GM18526 (cell line): ENCODE results near the gene MNT.

Source experiments
- POLR2A ChIP-seq: IDR thresholded peaks from 3 replicates; pipeline ENCODE4 v1.6.1; 2011; ENCODE audit not compliant: insufficient read length; ENCODE audit errors: extremely low read depth

MNT gene

DNA sequence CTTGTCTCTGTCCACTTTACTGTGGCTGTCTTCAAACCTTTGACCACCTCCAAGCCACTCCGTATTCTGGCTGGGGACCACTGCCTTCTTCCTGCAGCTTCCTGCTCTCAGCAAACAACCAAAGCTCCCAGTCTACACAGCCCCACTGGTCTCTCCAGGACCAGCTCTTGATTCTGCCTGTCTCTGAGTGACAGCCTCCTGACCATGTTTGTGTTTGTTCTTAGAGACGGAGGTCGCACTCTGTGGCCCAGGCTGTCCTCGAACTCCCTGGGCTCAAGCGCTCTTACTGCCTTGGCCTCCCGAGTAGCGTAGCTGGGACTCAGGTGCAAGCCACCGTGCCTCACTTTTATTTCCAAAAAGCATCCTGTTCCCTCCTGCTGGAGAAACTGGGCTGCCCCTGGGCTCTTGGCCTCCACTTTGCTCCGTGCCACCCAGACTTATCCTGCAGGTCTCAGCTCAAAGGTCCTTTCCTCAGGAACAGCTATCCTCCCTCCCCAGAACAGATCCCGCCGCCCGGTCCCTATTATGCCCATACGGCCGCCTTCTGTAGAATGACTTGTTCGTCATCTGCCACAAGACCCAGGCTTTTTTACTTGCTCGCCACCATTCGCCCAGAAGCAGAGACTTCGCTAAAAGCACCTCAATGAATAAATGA lies 9.1 kb downstream of the MNT start:
- TF ChIP-seq POLR2A = no peak

DNA sequence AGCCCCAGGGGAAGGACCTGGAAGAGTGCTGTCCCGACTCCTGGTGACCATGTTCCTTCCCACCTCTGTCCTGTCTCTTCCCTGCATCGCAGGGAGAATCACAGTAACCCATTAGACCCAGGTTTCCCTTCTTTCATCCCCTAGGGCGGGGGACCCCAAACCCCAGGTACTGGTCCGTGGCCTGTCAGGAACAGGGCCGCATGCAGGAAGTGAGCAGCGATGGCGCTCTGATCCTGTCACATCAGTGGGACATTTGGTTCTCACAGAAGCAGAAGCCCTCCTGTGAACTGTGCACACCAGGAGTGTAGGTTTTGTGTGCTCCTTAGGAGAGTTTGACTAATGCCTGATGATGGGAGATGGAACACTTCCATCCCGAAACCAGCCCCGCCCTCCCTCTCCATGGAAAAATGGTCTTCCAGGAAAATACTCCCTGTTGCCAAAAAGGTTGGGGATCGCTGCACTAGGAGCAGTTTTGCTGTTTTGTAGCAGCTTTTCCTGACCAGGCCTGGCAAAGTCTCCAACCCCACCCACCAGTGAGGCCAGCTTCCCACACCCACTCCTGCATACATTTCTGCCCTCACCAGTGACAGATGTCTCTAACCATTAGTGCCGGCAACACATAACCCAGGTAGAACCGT lies 10.5 kb downstream of the MNT start:
- no peak for TF ChIP-seq POLR2A

DNA sequence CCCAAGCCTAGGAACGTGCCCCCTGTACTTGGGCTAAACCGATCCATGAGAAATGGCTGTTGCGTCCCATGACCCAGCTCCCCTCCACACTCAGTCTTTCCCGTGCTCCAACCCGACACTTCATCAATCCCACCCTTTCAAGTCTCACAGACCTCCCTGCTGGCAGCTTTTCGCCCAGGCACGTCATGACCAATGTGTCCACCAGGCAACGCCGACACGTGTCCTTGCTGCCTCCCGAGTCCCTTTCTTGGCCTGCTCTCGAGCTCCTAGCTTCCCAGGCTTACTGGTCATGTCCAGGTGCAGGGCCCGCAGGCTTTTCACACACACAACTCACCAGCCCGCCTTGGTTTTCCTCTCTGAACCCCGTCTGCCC lies 12.2 kb downstream of the MNT start:
- no peak for TF ChIP-seq POLR2A

DNA sequence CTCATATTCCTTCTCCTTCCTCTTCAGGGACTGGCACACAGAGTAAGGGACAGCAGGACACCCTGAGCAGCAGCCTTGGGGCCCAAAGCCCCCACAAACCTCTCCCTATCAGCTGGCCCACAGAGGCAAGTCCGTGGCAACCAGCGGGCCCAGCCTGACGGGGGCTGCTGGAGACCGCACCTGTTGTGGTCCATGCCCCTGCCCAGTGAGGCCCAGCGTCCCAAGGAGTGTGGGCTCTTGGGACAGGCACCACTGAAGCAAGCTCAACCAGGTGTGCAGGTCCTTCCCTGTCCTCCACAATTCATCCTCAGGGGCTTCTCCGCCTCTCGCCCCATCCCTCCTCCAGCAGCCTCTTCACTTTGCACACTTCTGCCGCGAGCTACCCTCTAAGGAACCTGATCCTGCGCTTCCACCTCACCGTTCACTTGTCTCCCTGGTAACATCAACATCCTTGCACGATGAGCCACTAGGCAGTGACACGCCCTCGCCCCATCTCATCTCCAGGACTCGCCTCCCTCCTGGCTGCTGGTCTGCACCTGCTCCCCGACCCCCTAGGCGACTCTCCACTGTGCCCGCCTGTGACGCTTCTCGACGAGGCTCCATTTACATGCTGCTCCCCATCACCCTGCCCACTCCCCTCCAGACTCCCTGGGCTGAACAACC lies 12.7 kb downstream of the MNT start:
- TF ChIP-seq POLR2A = no peak

DNA sequence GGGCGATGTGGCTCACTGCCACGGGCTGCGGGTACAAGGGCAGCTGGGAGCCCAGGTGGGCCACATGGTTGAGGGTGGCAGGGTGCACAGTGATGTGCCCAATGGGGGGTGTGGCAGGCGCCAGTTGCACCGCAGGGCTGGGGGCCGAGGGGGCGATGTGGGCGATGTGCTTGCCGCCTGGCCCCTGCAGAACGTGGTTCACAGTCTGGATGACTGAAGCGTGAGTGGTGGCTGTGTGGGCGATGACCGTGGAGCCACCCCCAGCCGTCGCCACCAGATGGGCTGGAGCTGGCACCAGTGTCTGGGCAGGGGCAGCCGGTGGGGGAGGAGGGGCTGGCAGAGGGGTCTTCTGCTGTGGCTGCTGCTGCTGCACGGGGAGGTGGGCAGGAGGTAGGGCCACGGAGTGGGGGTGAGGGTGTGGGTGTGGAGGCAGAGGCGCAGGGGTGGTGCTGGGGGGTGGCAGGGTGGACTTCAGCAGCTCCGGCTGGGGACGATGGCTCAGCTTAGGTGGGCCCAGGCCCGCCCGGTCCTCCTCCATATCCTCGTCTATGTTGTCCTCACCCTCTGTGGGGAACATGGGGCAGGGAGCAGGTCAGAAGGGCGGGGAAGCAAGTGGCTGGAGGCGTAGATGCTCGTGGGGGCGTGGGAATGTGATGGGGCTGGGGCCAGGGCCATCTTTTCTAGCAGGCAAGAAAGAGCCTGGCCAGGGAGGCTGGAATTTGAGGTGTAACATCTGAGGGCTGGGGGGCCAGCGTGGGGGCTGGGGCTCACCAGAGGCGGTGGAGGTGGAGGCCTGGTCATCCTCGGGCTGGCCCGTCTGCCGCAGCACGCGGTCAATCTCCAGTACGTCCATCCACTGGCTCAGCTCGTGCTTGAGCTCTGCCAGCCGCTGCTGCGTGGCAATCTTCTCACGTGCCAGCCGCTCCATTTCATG lies 13.5 kb downstream of the MNT start:
- TF ChIP-seq POLR2A = no peak

DNA sequence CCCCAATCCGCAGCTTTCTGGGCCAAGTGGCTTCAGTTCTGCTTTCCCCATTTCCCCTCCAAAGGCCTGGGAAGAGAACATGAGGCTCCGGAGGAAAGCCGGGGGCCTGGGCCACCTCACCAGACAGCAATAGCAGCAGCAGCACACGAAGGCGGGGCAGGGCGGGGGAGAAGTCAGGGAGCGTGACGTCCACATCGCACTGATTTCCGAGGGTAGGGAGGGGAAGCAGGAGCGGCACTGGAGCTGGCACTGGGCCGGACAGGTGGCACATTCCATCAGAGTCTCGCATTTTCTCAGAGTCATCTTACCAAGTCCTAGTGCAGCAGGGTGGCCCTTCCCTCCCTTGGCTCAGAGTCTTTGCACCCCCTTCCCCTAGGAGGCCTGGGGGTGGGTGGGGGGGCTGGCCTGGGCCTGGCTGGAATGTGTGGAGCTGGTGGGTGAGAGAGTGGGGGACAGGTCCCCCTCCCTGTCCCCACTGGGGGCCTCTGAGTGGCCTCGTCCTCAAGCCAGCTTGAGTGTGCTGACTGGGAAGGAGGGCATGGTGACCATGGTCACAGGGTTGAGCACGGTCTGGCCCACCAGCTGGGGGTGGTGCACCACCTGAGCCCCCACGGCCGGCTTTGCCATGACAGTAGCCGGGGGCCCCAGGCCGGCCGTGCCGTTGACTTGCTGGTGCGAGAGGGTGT lies 14.3 kb downstream of the MNT start:
- no peak for TF ChIP-seq POLR2A

DNA sequence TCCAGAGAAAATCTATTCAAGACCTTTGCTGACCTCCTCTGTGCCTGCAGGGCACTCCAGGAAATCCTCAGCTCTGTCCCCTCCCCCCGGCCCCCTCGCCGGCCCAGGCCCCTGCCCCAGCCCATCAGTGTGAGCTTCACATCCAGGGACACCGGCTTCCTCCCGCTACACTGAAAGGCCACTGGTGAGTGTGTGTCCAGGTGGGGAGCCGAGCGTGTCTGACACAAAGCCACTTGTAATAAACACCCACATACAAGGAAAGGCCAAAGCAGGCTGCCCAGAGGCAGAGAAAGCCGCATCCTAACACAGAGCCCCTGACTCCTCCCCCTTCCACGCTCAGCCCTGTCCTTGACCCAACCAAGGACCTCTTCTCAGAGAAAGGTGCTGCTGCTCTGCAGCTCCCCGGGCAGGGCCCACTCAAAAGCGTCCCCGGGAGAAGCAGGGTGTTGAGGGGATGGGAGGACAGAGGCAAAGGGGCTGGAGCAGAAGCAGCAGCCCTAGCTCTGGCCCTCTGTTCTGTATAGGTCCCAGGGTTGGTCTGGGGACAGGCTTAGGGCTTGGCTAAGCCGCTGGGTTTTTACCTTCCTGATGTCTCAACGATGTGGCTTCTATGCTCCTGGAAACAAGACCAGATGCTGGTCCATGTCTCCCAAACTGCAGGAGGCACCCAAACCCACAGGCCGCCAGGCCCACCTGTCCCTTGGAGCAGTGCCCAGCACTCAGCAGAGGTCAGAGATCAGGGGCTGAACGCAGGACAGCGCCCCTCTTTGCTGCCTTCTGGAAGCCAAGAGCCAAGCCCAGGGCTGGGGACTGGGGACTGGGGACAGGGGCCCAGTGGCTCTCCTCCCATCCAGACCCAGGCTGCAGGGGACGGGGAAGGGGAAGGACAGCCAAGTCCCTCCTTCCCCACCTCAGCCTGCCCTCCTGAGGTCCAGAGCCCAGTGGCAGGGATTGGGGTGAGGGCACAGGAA lies 15.3 kb downstream of the MNT start:
- TF ChIP-seq POLR2A = no peak

DNA sequence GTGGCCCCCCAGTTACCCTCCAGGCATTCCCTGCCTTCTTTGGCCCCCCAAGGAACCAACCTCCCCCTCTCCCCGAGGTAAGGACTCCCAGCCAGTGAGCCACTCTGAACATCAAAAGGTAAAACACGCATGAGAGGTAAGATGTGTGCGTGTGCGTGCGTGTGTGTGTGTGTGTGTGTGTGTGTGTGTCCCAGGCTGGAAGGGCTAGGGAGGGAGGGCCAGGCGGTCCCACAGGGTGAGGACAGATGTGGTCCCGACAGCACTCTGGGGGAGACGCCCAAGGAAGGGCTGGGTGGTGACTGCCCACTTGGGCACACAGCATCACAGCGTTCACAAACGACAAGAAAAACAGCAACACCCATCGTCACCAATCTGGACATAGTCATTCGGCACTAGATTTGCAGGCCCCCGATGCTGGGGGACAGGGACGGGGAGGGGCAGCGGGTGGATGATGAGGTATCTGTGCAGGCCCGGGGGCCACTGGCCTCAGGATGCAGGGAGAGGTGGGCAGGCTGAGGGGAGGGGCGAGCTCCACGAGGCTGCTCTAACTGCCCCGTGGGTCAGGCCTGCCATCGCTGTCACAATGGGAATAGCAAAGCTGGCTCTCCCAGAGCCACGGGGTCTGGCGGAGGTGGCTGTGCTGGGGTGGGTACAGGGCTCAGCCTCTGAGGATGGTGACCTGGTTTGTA lies 16.3 kb downstream of the MNT start:
- TF ChIP-seq POLR2A = no peak

DNA sequence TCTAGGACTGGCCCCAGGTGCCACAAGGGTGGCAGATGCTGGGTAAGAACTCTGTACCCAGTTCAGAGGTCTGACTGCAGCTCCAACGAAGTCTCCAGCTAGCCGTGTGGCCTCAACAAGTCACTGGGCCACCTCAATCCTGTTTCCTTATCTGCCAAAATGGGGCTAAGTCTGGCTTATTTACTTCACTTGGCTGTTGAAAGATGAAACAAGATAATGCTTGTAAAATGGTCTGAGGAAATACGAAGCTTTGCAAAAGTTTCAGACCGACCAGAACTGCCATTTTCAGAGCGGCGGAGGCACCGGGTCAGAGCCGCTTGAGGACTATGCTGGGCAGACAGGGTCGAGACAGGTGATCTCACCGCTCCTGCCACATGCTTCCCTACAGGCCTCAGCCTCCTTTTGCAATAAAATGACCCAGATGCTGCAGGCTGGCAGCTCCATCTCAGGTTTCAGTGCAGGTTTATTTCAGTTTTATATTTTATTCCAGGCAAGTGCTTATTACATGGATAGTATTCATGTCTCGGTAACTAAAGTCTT lies 17.2 kb downstream of the MNT start:
- TF ChIP-seq POLR2A = no peak

DNA sequence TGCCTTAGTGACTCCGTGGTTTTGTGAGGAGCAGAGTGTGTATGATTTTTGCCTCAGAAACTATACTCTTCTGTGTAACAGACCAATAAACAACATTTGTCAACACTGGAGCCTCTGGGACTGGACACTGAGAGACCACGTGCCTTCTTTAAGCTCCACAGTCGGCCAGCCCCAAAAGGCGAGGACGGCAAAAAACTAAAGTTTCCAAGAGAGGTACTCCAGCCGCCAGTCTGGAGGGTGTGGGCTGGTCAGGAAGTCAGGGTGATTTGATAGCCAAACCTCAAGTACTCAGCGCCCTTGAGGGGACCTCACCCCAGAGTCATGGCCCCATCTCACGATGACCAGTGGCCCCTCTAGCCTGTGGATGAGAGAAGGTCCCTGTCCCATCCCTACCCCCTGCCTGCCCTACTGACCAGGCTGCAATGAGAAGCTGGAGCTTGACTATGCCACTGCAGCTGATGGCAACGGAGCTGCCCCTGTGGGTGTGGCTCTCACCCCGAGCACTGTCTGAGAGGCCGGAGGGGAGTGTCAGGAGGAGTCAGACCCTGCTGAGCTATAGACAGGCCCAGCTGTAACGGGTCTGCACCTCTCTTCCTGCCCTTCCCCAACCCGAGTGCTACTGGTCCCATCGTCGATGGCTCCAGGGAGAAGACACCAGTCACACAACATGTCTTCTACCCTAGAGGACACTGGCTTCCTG lies 19.8 kb downstream of the MNT start:
- no peak for TF ChIP-seq POLR2A

DNA sequence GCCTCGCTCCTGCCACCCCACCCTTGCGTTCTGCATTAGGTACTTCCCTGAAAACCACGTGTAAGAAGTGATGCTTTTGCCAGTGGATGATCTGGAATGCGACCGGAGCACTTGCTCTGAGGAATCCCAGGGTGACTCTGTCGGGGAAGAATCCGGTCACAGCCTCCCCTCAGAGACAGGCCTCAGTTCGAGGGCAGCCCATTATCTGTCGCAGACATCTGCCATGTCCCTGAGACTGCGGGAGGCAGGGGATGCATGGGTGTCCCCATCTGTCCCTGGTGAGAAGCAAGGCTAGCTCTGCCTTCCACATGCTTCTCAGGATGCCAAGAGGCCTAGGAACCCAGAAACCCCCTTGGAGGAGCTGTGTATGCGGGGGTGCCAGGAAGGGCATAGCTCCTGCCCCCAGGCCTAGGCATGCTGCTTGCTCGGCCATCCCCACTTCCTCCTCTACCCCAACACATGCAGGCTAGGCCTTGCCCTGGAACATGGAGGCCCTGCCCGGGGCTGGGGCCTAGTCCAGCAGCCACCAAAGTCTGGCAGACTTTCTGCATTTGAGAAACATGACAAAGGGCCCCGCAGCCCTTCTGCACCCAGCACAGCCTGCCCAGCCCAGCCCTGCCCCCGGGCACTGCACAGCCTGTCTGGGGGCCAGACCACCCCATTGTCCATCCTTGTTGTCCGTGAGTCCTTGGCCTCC lies 20.5 kb downstream of the MNT start:
- TF ChIP-seq POLR2A = no peak
